GM19043 (cell line): Measurements from ENCODE around the gene MRTFB.

ENCODE experiments used
- ATAC-seq: cut with Tn5 transposase; IDR thresholded peaks from one replicate; pipeline ENCODE4 v1.9.1; 2021; ENCODE audit warnings: low read depth; ENCODE audit not compliant: unreplicated experiment

MRTFB gene

DNA sequence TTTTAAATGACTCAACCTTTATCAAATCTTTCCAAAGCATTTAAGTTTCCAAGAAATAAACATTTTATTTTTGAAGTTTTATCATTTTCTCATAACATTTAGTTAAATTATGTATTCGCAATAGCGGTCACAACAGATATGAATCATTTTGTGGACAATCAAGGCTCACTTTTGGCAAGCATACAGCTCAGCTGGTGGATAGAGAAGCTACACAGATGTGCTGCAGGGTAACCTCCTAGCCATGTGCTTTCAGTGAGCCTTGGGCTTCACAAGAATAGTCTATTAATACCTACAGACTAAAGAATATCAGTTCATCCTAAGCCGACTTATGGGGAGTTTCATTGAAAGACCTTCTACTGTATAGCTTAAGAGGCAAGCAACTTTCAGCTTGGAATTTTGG lies 144.8 kb downstream of the MRTFB start:
- ATAC-seq: no peak

DNA sequence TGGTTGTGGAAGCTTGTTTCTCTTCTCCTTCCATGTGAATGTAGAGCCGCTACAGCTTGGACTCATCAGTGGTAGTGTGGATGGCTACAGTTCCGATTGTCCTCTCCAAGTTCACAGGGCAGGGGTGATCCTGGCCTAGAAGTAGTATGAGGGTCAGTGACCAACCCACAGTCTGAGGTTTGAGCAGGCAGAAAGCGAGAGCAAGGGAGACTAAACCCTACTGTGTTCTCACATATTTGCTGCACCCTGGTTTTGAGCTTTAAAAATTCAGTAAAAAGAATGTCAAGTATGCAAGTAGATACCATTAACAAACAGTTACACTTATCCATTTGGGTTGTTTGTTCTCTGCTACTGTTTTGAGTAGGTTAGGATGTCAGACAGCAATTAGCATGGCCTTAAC lies 148.9 kb downstream of the MRTFB start:
- ATAC-seq: no peak

DNA sequence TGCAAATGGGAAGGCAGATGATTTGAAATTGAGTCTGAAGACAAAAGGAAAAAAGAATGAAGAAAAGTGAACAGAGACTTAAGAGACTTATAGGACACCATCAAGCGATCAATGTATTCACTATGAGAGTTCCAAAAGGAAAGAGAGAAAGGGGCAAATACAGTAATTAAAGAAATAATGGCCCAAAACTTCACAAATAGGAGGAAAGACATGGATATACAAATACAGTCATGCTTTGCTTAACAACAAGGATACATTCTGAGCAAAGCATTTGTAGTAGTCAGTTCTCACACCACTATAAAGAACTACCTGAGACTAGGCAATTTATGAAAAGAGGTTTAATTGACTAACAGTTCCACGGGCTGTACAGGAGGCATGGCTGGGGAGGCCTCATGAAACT lies 152.5 kb downstream of the MRTFB start:
- ATAC-seq: no peak

DNA sequence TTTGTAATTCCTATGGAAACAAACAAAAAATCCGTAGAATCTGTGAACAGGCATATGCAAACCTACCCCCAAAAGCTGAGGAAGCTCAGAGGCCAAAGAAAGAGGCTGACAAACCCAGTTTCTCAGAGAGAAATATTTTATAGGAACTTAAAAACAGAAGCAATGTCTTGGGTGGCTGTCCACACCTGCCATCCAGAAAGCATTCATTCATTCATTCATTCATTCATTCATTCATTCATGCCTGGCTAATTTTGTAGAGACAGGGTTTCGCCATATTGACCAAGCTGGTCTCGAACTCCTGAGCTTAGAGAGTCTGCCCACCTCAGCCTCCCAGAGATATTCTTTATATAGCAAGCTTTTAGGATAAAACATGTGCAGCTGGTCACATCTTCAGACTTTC lies 154.3 kb downstream of the MRTFB start:
- ATAC-seq: no peak

DNA sequence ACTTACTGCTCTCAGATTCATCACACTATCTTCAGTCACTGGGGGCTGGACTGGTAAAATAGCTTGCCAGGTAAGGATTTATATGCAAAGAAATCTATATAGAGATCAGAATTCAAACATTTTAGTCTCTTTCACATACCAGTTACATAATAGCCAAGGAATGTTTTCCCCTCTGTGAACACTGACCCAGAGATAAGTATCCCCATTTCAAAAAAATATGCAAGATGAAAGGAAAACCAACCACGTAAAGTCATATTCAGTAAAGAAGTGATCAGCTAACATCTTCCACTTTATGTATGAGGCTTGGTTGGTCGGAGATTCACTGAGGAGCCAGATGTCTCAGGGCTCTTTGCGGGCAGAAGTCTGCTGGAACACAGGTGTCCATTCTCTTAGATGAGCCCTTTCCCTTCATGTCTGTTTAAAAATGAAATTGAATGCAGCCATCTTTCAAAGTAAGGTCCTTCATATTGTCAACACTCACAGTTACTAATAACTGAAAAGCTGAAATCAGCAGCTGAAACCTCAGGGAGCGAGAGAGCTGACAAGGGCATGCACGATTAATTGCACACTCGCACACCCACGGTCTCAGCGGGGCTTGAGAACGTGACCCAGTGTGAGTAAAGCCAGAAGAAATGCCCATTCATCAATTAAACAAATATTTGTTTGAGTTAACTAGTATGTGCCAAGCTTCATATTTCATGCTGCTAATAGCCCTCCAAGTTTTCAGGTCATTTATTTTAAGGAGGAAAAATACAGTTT lies 161.2 kb downstream of the MRTFB start:
- ATAC-seq: no peak

DNA sequence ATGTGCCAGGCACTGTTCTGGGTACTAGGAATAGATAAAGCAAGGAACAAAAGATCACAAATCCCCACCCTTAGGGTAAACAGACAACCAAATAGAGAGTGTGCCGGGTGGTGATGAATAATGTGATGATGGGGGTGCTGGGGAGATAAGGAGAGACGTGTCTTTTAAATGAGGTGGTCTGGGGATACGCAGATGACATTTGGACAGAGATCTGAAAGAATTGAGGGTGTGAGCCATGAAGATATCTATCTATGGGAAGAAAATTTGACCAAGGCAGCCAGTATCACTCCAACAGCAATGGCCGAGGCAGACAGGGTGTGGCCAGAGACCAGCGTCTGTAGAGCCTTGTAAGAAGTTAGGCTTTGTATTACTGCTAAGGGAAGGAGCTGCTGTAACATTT lies 165.3 kb downstream of the MRTFB start:
- no peak for ATAC-seq

DNA sequence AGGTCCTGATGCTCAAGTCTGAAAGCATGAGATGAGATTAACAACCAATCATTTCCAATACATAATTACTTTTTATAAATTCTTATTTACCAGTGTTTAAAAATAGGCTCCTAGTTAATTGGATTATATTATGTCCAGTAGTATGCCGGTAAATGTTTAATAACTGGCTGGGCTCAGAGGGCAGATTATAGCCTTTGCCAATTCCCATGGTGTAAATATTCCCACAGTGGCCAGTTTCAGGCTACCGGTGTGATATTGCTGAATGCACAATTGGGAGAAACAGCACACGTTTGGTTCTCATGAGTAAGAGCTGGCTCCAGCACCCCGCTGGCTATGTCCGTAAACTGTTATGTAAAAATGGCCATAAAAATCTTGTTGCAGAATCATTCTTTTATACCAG lies 167.6 kb downstream of the MRTFB start:
- ATAC-seq: no peak

DNA sequence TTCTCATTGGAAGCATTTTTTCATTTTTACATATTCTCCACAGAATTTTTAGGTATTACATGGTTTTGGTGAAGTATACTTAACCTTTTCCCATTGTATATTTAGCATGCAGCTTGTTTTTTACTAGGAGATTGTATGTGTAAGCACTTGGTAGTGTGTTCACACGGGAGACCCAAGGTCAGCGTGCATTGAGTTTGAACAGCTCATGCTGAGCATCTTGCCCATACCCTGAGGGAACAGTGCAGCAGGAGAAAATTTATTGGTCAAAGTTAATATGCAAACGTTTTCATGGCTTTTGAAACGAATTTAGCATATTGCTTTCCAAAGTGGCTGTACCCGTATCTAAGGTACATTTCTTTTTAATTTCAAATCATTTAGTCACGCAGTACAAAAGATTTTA lies 168.7 kb downstream of the MRTFB start:
- ATAC-seq: no peak

DNA sequence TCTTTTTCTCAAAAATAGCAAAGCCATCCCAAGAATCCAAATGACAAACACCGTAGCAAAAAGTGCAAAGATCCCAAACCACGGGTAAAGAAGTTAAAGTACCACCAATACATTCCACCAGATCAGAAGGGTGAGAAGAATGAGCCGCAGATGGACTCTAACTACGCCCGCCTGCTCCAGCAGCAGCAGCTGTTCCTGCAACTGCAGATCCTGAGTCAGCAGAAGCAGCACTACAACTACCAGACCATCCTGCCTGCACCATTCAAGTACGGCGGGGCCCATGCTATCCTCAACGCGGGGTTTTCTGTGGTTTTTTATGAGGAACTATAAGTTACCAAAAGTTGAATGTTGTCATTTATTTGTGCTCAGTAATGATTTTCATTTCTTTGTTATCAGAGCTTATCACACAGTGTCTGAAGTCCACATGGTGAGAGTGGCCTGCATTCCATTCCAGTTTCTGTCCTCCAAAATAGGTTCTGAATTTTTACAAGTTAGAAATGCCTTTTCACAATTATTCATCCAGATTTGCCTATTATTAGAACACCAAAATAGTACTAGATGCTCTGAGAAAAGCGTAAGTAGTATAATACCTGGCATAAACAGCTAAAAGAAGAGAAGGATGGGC lies 169.2 kb downstream of the MRTFB start:
- no peak for ATAC-seq

DNA sequence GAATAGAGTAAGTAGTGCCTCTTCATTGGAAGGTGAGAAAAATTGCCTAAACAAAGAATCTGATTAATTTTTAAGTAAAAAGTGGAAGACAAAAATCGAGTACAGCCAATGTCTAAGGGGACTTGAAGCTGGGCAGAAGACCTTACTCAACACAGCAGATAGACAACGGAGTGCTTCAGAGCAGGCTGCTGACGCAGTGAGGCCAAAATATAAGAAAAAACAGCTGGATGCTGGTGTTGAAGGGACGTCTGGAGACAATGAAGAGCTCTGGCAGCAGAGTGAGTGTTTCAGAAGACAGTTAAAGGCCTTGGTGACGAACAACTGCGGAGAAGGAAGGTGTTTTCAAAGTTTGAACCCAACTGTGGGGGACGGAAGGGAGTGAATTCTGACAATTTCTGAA lies 169.8 kb downstream of the MRTFB start:
- no peak for ATAC-seq

DNA sequence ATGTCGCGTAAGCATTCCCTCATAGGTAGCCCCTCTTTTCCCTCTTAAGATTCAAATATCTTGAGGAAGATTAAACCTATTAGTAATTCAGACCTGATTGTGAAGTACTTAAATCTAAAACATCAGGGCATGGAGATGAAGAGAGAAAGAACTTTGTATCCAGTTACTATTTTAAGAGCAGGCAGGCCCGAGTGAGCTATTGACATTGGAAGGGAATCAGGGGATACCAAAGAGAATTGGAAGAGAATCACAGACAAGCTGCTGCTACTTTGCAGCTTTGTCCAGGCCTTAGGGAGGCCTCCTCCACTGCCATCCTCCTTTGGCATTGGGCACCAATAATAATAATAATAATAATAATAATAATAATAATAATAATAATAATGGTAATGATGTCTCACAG lies 170.5 kb downstream of the MRTFB start:
- no peak for ATAC-seq

DNA sequence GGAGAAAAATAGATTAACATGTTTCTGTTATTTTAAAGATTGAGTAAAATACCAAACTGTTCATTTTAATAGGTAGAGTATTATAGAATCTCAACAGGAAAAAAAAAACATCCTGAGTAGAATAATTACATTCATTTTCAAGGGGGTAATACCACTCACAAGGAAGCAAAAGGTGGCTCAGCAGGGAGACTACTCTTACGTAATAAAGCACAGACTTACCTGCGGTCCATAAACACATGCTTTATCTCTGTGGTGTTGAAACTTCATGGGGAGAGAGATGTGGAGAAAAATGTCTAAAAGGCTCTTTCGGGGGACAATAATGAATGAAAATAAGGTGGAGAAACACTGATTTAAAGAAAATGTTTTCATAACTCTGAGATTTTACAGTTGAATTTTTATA lies 171.7 kb downstream of the MRTFB start:
- no peak for ATAC-seq

DNA sequence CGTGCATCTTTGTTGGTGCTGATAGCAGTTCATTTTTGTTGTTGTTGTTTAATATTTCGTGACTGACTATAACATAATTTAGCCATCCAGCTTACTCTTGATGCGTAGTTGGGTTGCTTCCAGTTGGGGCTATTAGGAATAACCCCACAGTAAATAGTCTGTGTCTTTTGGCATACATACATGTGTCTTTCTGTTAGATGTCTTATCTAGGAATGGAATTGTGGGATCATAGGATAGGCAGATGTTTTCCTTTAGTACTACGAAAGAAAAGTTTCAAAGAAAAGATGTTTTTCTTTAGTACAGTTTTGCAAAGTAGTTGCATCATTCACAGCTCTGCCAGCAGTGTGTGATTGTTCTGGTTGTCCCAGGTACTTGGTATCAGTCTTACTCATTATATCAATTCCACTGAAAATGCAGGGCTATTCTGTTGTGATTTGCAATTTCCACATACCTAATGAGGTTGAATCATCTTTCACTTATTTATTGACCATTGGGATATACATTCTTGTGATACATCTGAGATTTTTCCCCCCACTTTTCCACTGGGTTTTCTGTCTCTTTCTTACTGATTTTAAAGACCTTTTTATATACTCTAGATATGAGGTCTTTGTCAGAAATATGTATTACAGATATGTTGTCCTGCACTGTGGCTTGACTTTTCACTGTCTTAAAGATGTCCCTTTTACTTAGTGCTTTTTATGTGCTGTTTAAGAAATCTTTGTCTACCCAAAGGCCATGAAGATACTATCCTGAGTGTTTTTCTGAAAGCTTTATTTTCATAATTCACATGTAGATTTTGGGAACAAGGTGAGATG lies 173.3 kb downstream of the MRTFB start:
- ATAC-seq: no peak

DNA sequence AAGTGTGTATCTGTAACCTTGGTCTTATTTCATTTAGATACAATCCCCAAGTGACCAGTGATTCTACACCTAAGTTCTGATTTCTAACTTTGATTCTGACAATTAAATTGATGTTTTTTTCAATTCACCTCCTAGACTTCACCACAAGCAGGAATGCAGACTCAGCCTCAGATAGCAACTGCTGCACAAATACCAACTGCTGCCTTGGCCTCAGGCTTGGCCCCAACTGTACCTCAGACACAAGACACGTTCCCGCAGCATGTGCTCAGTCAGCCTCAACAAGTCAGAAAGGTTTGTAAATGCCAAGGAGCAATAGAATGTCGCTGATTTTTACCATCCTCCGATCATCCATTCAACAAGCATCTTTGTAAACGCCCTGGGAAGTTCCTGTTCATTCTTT lies 177.7 kb downstream of the MRTFB start:
- no peak for ATAC-seq

DNA sequence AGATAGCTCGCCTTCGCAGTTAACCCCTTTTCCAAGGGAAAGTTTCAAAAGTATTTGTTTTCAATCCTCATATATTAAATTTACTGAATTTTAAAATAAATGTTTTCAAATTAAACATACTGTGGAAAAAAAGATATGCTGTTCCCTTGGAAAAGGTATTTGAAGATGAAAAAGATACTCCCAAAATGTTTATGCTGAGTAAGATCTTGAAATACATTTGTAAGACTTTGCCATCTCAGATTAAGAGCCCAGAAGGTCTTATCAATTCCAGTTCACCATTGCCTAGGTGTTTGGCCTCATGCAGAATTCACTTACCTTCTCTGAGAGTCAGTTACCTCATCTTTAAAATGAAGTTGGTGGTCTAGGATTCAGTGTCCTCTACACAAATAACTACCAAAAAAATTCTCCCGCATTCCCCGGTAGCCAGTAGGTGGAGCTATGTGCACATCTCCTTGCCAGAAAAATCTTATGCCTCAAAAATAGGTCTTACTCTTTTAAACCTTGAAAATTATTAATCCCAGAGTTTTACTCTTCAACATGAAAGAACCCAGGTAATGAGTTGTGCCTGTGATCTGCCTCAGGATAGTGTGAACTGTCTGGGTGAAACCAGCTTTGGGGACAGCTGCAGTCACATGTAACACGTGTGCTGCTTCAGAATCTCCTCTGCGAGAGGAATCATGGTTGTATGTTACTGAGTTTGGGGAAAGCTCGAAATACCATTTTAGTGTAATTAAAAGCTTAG lies 178.3 kb downstream of the MRTFB start:
- no peak for ATAC-seq

DNA sequence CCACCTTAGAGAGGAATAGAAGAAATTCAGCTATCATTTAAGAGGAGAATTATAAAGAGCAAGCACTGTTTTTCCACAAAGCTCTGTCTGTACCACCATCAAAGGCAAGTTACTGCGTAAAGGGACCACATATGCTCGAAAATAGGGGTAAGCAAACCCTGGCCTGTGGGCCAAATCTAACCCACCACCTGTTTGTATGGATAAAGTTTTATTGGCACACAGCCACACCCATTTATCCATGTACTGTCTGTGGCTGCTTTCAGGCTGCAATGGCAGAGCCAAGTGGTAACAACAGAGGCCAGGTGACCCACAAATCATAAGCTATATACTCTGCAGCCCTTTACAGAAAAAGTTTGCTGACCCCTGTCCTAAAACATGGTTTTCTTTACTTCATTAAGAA lies 180.3 kb downstream of the MRTFB start:
- no peak for ATAC-seq

DNA sequence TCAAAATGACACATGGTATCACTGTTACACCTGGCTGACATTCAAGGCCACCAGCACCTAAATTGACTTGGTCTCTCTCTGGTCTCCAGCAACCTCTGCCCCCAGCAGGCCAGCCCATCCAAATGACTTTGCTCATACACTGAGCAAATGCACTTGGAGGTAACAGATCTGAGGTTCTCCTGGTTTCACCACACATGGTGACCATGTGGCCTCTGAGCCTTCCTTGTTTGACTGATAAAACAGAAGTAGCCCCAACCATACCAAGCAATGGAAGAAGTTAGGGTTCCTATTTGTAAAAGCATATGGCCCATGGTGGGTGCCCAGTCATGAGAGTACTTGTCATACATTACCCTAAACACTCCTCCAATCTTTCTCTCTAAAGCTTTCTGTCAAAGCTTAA lies 181.7 kb downstream of the MRTFB start:
- ATAC-seq: no peak

DNA sequence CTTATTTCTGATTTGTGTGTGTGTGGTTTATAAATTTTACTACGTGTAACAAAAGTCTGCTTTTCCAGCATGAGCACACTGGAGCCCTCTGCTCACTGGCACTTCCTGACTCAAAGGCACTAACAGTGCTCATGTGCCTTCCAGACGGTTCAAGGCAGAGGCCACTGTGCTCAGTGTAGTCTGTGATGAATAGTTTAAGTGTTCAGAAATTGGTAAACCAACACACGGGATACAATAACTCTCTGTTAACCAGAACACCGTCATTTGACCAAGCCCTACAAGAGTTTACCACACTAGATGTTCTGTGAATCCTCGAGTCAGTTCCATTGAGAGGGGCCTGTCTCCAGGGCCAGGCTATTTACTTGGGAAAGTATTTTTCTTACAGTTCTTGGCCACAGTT lies 191.9 kb downstream of the MRTFB start:
- no peak for ATAC-seq

DNA sequence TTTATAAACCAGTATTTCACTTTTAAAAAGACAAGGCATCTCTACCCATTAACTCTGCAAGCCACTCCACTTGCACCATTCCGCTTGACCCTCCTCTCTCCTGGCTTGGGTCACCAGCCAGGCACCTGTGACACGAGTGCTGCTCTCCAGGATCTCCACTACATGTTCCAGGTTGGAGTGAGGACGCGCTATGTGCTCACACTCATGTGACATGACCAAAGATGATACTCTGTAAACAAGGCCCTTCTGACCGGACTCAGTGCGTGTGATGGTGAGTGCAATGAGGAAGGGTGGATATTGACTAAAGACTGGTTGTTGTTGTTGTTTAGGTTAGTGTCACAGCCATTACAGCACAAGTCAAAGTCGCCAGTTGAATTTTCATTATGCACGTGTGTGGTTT lies 192.7 kb downstream of the MRTFB start:
- no peak for ATAC-seq

DNA sequence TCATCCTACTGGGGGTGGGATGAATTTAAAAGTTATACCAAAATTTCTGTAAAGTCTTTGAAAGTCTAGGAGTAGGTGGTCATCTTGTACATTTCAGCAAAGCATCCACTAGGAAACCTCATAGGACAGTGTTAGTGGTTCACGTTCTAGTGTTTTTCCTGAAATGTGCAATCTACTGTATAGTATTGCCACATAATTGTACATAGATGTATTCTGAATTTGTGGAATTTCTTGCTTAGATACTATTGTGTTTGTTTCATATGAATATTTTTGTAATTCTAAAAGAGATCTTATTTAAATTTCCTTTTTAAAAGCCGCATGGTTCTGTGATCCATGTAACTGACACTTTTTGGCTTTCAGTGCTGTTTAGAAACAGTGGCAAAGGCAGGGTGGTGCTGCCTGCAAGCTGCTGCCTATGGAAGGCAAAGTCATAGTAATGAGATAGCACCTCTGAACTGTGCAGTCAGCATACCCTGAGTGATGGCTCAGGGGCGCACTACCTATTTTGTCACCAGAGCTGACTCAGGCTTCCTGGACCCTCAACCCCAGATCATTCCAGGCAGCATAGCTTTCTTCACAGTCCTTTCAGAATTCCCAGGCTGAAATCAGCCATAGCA lies 193.3 kb downstream of the MRTFB start:
- ATAC-seq: no peak

DNA sequence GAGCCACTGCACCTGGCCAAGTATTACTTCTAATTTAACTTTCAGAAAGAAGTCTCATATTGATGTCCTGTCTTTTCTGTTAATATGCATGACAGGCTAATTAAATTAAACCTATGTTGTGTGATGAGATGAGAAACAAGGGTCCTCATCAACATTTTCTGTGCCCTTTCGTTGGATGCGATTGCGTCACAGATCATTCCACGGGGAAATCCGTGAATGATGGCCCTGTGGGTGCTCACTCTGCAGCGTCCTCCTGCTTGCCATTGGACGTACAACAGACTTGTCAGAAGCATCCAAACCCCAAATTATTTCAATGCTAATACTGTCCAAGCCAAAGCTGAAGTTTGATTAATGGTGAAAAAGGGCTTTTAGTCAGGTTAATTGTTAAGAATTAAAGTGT lies 197.0 kb downstream of the MRTFB start:
- no peak for ATAC-seq
